ENCODE data around the gene VPS35L.
"Not testable (repeated sequence)": the region's sequence is repeated elsewhere in the genome, so short reads cannot be mapped to it uniquely, and the experiment has no call there.

The VPS35L gene

DNA sequence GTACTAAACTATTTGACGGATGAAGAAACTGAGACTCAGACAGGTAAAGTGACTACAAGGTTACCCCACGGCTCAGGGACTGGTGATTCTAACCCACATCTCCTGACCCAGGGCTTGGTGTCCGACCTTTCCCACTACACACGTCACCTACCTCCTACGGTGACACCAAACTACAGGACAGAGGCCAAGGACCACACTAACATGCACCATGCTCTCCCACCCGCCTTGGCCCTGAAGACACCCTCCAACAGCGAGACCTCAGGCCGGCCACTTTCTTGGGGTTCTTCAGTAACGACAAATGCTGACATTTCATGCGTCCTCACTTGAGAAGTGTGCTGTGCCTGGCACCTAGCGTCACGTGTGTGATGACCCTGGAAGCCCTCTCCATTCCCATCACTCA lies 156.1 kb downstream of the VPS35L start:
- DNase-seq (ENCODE audit: low read depth, low spot score), result no peak

DNA sequence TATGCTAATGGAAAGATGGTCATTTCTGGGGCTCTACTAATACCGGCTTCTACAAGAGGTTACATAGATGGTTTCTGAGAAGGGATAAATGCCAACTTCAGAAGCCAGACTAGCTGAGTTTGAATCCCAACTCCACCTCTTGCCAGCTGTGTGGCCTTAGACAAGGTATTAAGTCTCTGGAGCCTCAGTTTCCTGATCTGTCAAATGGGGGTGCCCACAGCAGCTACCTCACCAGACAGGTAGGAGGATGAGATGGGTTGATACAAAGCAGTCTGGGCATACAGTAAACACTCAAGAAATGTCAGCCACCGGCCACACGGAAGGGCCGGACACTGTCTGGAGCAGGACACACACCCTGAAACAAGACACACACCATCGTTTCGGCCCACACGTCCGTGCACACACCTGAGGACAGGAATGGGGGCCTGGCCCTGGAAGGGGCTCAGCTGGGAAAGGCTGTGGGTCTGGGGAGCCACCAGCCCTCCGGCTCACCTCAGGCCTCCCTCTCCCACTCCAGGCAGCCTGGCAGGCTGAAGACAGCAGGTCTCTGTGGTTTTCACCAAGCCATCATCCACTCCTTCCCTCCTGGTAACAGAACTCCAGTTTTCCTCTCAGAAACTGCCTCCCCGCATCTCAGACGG lies 157.0 kb downstream of the VPS35L start:
- DNase-seq (ENCODE audit: low read depth, low spot score), result no peak

DNA sequence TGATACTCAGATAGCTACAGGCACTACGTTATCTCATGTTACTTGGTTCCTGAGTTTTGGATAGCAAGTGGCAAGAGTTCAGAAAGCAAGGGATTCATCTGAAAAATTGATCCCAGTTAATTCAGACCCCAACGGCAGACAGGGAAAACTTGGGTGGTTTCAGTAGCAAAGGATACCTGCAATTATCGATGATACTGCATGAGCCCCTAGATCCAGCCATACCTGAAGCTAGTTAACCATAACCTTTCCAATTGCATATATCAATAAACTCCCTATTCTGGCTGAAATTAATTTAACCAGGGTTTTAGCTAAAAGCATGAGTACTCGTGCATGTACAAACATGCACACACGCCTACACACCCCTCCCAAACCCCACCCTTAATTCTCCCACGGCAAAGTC lies 158.2 kb downstream of the VPS35L start:
- DNase-seq (ENCODE audit: low read depth, low spot score), result no peak

DNA sequence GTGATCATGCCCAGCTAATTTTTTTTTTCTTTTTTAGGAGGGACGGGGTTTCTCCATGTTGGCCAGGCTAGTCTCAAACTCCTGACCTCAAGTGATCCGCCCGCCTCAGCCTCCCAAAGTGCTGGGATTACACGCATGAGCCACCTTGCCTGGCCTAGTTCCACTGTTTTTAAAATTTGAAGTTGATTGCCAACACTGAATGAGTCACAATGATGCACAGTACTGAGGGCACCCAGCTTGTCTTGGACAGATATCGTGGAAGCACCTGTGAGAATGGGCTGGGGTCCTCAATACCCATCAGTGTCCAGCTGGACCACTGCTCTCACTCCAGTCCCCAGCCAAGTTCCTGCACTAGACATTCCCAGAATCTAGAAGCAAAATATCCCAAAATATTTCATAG lies 160.1 kb downstream of the VPS35L start:
- peak; percentile 28 for DNase-seq (ENCODE audit: low read depth, low spot score)

DNA sequence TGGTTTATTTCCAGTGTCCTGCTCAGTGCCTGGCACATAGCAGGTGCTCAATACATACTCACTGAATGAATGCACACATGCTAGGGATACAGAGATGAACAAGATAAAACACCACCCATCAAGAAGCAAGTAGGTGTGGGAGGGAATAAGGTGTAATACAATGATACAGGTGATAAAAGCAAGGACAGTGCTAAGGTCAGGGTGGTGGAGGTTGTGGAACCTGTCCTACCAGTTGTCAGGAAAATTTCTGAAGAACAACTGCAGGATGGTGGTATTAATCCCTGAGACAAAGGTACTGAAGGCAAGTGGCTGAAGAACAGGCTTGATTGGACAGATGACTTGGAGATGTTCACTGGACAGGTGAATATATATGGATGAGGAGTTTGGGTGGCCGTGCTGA lies 160.7 kb downstream of the VPS35L start:
- DNase-seq (ENCODE audit: low read depth, low spot score), result no peak

DNA sequence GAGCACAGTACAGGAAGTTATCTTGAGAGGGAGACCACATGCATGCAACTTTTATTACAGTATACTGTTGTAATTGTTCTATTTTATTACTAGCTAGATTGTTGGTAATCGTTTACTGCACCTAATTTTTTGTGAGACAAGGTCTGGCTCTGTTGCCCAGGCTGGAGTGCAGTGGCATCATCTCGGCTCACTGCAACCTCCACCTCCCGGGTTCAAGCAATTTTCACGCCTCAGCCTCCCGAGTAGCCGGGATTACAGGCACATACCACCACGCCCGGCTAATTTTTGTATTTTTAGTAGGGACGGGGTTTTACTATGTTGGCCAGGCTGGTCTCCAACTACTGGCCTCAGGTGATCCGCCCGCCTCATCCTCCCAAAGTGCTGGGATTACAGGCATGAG lies 161.2 kb downstream of the VPS35L start:
- DNase-seq (ENCODE audit: low read depth, low spot score), result not testable (repeated sequence)

DNA sequence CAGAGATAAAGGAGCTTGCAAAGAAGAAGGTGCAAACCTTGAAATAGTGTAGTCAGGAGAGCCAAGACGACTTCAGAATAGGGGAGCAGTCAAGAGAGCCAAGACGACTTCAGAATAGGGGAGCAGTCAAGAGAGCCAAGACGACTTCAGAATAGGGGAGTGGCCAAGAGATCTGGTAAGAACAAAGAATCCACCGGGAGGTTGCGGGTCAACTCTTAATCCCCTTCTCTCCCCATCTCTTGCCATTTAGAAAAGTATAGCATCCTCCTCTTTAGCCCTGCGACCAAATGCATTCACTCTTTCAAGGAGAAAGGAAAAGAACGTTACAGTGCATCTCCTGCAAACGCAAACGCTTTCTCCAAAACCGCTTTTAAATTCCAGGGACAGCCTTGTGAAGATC lies 161.8 kb downstream of the VPS35L start:
- no peak for DNase-seq (ENCODE audit: low read depth, low spot score)

DNA sequence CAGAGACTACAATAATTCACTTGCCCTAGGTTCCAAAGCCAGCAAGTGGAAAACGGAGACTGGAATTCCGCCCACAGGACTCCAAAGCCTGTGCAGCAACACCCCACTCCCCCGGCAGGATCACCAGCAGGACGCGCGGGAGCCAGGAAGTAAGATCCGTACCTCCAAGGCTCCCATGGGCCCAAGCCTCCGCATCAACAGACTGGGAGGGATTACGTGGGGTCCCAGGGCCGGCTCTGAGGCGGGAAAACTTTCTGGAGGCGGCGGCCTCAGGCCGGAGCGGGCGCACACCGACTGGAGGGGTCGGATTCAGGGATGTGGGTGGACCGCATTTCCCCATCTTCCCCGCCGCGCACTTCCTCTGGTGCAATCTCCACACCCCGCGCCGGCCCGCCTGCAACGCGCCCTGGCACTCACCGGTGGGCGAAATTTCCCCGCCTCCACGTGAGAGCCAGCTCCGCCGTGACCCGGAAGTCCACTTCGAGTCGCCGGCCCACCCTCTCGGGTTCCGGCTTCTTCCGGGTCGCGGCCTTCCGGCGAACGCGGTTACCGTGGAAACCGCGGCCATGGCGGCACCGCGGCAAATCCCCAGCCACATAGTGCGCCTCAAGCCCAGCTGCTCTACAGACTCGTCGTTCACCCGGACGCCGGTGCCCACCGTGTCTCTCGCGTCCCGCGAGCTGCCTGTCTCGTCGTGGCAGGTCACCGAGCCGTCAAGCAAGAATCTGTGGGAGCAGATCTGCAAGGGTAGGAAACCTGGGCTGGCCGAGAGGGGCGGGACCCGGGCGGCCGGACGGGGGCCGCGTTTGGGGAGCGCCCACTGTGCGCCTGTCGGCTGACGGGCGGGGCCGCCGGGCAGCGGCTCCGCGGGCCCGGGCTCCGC lies 162.5 kb downstream of the VPS35L start, which contains the start of the genes IQCK and KNOP1:
IQCK (plus strand) TSS at position 531 of the 883 bp plus-strand sequence; CDS start at position 567, 36 bp downstream.
KNOP1 (minus strand) TSS at position 487 of the 883 bp plus-strand sequence. CDS start 3,192 bp downstream, outside the sequence.
- DNase-seq (ENCODE audit: low read depth, low spot score), result peak; percentile 97

DNA sequence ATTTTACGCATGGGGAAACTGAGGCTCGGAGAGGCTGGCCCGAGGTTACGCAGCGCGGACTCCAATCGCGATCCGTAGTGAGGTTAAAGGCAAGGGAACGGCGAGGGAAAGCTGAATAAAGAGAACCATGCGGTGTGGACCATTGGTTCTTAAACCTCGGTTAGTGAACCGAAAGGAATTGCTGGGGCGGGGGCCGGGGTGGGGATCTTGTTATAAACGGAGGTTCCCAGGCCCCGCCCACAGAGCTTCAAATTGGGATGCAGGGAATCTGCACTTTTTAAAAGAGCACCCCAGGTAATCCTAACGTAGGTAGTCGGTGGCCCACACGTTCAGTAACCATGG lies 163.1 kb downstream of the VPS35L start:
- DNase-seq (ENCODE audit: low read depth, low spot score), result no peak

DNA sequence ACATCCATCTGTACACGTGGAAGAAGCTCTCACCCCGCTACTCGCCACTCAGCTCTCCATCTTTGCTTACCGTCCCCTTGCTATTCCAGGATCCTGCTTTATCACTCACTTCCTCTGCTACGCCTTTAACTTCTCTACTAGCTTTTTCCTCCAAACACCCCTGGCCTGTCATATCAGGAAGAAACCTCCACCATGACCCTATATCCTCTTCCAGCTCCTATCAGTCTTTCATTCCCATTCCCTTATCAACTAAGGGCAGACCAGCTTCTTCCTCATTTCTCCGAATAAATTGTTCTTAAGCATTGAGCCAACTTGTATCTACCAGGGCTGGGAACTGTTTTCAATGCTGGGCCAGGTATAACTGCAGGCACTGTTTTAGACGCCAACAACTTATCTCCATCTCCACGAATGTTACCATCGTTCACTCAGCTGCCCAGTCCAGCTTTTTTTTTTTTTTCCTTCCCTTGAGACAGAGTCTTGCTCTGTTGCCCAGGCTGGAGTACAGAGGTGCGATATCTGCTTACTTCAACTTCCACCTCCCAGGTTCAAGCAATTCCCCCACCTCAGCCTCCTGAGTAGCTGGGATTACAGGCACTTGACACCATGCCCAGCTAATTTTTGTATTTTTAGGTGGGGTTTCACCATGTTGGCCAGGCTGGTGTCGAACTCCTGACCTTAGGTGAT lies 166.9 kb downstream of the VPS35L start:
- DNase-seq (ENCODE audit: low read depth, low spot score), result no peak

DNA sequence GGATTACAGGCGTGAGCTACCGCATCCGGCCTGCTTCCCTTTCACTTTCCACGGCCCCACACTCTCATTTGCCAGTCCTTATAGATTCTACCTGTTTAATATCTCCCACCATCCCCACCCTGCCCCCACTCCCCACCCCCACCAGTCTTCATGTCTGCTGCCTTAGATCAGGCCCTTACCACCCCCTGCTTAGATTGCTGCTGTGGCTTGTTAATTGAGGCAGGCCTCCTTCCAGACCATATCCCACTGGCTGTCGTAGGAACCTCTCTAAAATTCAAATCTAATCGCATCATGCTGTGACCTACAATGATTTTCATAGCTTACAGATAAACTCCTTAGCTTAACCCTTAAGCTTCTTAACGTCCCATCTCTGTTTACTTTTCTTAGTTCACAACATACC lies 167.5 kb downstream of the VPS35L start:
- DNase-seq (ENCODE audit: low read depth, low spot score), result no peak

DNA sequence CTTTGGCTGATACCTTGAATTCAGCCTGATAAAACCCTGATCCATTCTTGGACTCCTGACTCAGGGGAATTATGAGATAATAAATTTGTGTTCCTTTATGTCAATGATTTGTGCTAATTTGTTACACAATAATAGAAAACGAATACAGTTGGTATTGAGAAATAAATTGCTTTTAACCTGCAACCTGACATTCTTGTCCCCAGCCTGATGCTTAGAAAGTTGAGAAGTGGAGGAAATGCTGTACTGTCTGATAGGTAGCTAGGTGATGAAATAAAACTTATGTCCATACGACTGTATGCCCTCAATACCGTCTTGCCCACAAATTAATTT lies 173.1 kb downstream of the VPS35L start:
- no peak for DNase-seq (ENCODE audit: low read depth, low spot score)

DNA sequence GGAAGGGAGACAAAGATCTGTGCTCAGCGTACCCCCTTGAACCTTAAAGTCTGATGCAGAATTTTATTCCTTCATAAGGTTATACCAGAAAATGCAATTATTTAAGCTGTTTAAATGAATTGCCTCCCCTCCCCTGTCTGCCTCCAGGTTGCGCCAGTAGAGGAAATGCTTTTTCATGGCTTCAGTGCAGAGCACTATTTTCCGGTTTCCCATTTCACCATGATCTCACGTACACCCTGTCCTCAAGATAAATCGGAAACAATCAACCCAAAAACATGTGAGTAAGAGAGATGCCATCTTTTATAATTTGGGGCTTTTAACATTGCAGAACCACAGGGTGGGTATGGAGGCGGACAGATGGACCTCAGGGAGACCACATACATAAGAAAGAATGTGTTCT lies 178.0 kb downstream of the VPS35L start:
- no peak for DNase-seq (ENCODE audit: low read depth, low spot score)

DNA sequence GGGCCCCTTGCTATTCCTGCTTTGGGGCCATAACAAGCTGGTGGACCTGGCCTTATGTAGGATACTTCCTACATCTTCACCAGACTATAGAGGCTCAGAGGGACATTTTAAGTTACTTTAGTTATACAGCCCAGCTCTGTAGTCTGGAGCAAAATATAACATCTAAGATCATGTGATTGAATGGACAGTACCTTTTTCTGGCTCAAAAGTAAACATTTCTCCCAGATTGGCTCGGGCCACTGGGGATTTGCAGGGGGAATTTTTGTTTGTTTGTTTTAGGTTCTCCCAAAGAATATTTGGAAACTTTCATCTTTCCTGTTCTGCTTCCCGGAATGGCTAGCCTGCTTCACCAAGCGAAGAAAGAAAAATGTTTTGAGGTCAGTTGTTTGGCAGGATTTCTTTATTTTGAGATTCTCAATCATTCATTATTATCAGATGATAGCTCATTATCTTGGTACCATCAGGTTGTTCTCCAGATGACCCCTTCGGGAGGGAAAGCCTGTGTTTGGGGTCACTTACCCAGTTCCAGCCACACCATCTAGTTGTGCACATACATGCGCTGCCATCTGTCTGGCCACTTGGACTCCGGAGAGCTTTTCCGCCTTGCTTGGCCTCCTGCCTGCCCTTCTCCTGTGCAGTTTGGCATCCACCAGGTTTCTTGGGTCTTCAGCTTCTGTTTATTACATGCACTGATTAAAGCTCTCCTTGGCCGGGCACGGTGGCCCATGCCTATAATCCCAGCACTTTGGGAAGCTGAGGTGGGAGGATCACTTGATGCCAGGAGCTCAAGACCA lies 179.8 kb downstream of the VPS35L start:
- DNase-seq (ENCODE audit: low read depth, low spot score), result no peak

DNA sequence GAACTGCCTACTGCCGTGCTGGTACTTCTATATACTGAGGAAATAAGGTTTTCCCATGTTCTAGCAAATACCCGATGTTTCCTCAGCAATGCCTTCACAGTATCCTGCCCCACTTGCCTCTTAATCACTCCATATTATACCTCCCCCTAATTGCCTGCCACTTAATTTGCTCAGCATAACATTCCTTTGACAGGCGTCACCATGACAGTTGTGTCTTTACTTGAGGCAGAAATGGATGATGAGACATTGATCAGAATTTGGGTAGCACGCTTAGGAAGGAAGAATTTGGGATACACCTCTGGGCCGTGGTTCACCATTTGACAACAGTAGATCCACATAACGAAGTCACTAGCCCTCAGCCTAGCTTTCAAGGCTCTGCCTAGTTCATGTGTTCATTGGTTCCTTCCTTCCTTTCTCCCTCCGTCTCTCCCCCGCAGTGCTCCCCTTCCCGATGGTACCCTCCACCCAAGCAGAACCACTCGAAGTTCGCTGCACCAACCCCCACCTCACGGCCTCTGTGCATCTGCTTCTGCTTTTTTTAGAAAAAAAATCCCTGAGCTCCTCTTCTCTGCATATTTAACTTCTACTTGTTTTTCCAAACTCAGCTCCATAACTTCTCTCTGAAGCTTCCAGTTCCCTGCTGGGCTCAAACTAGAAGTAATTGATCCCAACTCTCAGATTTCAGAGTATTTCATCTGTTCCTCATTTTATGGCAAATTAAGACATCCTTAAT lies 182.0 kb downstream of the VPS35L start:
- DNase-seq (ENCODE audit: low read depth, low spot score), result no peak

DNA sequence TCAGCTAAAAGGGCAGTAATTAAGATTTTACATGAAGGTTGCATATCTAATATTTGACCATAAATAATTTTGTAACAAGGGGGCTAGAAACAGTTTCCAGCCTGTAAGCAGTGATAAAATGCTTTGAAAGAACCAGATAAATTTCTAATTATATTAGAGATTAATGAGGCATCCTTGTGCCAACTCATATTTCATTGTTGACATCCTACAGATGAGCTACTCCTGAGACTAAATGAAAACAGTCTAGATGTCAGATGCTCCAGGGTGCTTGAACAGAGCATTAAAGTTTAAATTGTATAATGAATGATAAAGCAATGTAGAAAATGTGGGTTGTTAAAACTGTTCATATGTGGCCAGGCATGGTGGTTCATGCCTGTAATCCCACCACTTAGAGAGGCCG lies 185.9 kb downstream of the VPS35L start:
- no peak for DNase-seq (ENCODE audit: low read depth, low spot score)

DNA sequence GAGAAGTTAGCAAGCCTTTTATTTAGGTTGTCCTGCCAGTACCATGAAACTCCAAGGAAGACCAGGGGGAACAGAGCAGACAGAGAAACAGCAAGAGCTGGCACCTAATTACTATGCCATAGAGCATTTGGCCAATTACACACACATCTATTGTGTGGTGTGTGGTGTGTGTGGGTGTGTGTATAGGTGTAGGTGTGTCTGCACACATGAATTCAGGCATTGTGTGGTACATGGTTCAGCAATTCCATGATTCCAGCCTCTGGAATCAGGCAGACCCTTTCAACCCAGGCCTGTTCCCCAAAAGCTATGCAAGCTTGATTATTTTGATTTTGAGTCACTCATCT lies 188.3 kb downstream of the VPS35L start:
- no peak for DNase-seq (ENCODE audit: low read depth, low spot score)

DNA sequence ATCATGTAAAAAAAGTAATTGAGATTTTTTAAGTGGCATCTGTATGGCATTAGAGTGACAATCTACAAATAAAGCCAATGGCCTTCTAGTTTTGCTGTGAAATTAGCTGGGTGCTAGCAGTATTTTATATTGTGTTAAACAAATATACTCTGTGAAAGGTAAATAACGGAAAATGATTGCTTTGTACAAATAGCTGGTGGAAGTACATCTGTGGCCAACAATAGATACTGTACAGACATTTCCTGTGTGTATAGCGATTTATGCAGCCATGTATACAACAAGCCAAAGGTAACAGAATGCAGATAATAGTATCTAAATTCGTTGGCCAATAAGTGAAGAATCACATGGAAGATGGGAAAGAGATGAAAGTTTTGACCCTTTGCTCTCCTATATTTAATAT lies 189.2 kb downstream of the VPS35L start:
- DNase-seq (ENCODE audit: low read depth, low spot score), result no peak

DNA sequence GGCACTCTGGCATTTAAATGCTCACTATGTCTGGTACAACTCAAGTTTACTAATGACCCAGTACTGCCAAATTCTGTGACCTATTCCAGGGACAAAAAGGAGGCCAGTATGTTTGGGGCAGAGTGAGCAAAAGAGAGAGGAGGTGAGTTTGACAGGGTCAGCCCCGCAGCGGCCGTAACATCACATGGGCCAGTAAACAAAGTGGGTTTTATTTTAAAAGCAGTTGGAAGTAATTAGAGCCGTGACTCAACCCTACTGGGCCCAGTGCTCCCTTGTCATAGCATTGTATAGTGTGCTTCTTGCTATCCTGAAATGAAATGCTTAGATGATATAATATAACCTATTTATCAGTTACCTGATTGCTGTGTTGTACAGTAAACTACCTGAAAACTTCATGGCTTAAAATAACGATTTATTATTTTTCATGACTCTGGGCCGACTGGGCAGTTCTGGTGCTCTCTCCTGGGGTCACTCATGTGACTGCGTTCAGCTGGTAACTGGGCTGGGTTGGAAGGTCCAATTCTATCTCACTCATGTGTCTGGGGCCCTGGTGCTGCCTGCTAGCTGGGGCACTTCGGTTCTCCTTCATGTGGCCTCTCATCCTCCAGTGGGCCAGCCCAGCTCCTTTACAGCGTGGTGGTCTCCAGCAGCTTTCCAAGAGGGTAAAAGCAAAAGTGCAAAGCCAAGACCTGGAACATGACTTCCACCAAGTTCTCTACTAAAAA lies 189.9 kb downstream of the VPS35L start:
- DNase-seq (ENCODE audit: low read depth, low spot score), result peak; percentile 71

DNA sequence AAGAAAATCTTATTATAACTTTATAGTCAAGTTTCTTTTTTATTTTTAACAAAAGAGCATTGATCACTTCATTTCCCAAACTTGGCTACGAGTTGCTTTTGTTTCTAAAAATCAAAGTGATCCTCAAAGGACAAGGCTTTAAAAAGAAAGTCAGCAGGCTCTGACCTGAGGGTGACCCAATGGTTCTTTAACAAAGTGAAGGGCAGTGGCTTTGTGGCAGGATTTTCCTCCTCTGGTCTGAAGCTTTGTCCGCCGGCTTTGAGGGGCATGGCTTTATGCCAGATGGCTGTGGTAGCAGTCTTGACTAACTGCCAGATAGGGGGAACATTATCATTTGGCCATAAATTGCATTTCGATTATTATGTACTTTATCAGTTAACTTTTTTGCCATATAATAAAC lies 191.1 kb downstream of the VPS35L start:
- DNase-seq (ENCODE audit: low read depth, low spot score), result peak; percentile 71

All from astrocyte of the hippocampus (primary cell).